T-helper 2 cell treated with Interferon-gamma antibody and Interleukin-4, amounts not matched to agents 5 μg/mL and 100 μg/mL, for 36 hours (primary cell): ENCODE measurements around the gene ZNF714.
"Not testable (repeated sequence)": the region's sequence is repeated elsewhere in the genome, so short reads cannot be mapped to it uniquely, and the experiment has no call there.

Experiments used
- DNase-seq: peaks from one replicate; pipeline ENCODE4 v3.0.0; 2021; ENCODE audit warnings: low spot score
- H3K27ac Mint-ChIP-seq: one replicate; pipeline ENCODE4 v1.8.0; 2021; ENCODE audit warnings: mild to moderate bottlenecking, mixed read lengths
- H3K27me3 Mint-ChIP-seq: one replicate; pipeline ENCODE4 v1.8.0; 2021; ENCODE audit warnings: low read depth, mixed read lengths
- H3K36me3 Mint-ChIP-seq: one replicate; pipeline ENCODE4 v1.8.0; 2021; ENCODE audit warnings: low read depth, mixed read lengths
- H3K4me1 Mint-ChIP-seq: one replicate; pipeline ENCODE4 v1.8.0; 2021; ENCODE audit warnings: low read depth, mixed read lengths
- H3K4me3 Mint-ChIP-seq: one replicate; pipeline ENCODE4 v1.8.0; 2022; ENCODE audit warnings: mild to moderate bottlenecking, moderate library complexity, mixed read lengths
- H3K9me3 Mint-ChIP-seq: one replicate; pipeline ENCODE4 v1.8.0; 2021; ENCODE audit warnings: mixed read lengths

Gene ZNF714

DNA sequence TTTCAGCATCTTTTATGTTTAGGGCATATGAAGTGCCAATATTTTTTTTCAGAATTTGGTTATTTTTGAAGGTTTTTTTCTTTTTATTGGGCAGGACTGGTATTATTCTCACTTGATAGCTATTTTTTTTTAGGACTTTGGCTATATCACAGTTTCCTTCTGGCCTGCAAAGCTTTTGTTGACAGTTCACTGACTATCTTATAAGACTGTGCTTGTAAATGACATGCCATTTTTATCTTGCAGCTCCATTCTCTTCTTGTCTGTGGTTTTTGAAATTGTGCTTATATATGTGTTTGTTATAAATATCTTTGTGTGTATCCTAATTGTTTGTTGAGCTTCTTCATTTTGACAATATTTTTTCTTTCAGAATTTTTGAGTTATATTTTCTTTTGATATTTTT is 33.4 kb downstream of the ZNF714 start:
- no peak for DNase-seq
- Mint-ChIP-seq H3K4me3 (no peak overlapping the region), H3K27me3 (no peaks in the 10 kb centered on the region), H3K4me1 (no peaks in the 10 kb centered on the region), H3K9me3 (peaks cover 71% of the 10 kb centered on the region), H3K27ac (no peak overlapping the region), H3K36me3 (peaks cover 82% of the 10 kb centered on the region)

DNA sequence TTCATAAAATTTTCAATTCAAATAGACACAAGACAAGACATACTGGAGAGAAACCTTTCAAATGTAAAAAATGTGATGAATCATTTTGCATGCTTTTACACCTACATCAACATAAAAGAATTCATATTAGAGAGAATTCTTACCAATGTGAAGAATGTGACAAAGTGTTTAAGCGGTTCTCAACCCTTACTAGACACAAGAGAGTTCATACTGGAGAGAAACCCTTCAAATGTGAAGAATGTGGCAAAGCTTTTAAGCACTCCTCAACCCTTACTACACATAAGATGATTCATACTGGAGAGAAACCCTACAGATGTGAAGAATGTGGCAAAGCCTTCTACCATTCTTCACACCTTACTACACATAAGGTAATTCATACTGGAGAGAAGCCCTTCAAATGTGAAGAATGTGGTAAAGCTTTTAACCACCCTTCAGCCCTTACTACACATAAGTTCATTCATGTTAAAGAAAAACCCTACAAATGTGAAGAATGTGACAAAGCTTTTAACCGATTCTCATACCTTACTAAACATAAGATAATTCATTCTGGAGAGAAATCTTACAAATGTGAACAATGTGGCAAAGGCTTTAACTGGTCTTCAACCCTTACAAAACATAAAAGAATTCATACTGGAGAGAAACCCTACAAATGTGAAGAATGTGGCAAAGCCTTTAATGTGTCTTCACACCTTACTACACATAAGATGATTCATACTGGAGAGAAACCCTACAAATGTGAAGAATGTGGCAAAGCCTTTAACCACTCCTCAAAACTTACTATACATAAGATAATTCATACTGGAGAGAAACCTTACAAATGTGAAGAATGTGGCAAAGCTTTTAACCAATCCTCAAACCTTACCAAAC is 35.3 kb downstream of the ZNF714 start:
- H3K27ac Mint-ChIP-seq = no peak overlapping the region
- H3K9me3 Mint-ChIP-seq = peaks cover 61% of the 10 kb centered on the region
- no peak for DNase-seq
- no peaks in the 10 kb centered on the region for H3K4me1 Mint-ChIP-seq
- H3K4me3 Mint-ChIP-seq = no peak overlapping the region
- no peaks in the 10 kb centered on the region for H3K27me3 Mint-ChIP-seq
- H3K36me3 Mint-ChIP-seq = peaks cover 72% of the 10 kb centered on the region

DNA sequence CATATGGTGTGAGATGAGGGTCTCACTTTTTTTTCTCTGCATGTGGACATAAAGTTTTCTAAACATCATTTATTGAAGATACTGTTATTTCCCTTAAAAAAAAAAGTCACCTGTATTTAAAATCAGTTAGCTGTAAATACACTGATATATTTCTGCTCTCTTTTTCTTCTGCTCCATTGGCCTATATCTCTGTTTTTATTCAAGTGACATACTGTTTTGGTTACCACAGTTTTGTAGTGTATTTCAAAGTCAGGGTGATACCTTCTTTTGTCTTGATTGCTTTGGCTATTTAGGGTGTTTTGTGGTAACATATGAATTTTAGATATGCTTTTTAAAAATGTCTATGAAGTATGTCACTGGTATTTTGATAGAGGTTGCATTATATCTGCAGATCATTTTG is 44.1 kb downstream of the ZNF714 start:
- no peak overlapping the region for H3K27ac Mint-ChIP-seq
- no peaks in the 10 kb centered on the region for H3K4me1 Mint-ChIP-seq
- peaks cover 30% of the 10 kb centered on the region for H3K36me3 Mint-ChIP-seq
- no peak overlapping the region for H3K4me3 Mint-ChIP-seq
- no peaks in the 10 kb centered on the region for H3K27me3 Mint-ChIP-seq
- H3K9me3 Mint-ChIP-seq = peaks cover 45% of the 10 kb centered on the region
- DNase-seq = no peak

DNA sequence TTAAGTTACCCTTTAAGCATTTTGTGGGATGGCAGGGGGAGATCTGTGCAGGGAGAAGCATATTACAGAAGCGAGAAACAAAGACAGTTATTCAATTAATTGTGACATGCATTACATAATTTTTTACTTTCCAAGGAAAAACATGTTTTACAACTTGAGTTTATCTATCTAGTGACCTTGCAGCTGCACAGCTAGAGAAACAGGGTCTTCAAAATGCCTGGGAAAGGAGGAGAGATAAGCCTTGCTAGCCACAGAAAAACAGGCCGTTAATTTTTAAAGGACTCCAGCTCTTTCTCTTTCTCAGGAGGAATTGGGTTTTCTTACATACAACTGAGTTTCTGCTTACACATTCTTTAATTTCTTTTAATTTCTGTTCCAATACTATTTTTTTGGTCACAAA is 45.0 kb downstream of the ZNF714 start:
- no peaks in the 10 kb centered on the region for H3K27me3 Mint-ChIP-seq
- H3K4me3 Mint-ChIP-seq = no peak overlapping the region
- no peak overlapping the region for H3K27ac Mint-ChIP-seq
- no peaks in the 10 kb centered on the region for H3K4me1 Mint-ChIP-seq
- no peak for DNase-seq
- H3K9me3 Mint-ChIP-seq = peaks cover 41% of the 10 kb centered on the region
- peaks cover 24% of the 10 kb centered on the region for H3K36me3 Mint-ChIP-seq

DNA sequence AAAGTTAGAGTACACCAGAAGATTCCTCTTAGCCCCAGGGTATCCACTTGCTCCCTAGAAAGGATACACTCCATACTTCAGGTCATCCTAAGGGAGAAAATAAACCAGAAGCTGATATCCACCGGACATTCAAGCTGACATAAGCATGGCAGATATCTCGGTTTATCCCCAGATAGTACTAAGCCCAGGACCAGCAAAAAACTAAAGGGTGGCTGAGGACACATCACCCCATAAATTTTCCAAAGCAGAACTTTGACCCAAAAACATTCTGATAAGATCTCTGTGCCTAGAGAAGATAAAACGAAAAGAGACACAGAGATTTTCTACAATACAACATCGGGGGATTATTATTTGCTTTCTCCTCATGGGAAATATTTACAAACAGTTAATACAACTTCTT is 45.9 kb downstream of the ZNF714 start:
- peaks cover 17% of the 10 kb centered on the region for H3K36me3 Mint-ChIP-seq

DNA sequence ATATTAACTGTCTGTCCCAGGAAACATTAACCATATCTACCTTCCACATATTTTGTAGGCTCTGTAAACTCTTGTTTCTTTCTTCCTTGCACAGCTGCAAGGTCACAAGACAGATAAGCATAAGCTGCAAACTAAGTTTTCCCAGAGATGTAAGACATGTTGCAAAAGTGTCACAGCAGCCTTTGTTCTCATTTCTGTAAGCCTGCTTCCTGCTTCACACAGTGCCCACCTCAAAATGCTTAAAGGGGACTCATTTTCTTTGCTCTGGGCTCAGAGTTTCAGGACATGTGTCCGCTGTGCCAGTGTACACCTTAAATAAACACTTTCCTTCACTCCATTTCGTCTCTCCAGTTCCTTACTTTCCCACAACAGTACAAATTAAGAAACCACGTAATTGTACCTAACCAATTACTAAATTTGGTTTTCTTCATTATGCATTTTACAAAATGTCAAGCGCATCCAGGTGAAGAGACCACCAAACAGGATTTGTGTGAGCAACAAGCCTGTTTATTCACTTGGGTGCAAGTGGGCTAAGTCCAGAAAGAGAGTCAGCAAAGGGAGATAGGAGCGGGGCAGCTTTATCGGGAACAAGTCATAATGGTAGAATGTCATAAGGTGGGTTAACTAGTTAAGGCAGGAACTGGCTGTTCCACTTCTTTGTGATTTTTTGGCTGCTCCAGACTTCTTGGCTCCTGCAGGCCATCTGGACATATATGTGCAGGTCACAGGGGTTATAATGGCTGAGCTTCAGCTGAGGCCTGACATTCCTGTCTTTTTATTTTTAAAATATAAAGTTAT is 47.1 kb downstream of the ZNF714 start:
- Mint-ChIP-seq H3K27ac (no peak overlapping the region), H3K27me3 (no peaks in the 10 kb centered on the region), H3K4me3 (no peak overlapping the region), H3K36me3 (peaks cover 16% of the 10 kb centered on the region), H3K9me3 (peaks cover 34% of the 10 kb centered on the region), H3K4me1 (no peaks in the 10 kb centered on the region)
- DNase-seq = no peak

More for the DNA sequence above, 45.9 kb downstream of the ZNF714 start:
- H3K4me3 Mint-ChIP-seq = no peak overlapping the region
- no peaks in the 10 kb centered on the region for H3K27me3 Mint-ChIP-seq
- peaks cover 34% of the 10 kb centered on the region for H3K9me3 Mint-ChIP-seq
- H3K4me1 Mint-ChIP-seq = no peaks in the 10 kb centered on the region
- no peak overlapping the region for H3K27ac Mint-ChIP-seq
- no peak for DNase-seq

DNA sequence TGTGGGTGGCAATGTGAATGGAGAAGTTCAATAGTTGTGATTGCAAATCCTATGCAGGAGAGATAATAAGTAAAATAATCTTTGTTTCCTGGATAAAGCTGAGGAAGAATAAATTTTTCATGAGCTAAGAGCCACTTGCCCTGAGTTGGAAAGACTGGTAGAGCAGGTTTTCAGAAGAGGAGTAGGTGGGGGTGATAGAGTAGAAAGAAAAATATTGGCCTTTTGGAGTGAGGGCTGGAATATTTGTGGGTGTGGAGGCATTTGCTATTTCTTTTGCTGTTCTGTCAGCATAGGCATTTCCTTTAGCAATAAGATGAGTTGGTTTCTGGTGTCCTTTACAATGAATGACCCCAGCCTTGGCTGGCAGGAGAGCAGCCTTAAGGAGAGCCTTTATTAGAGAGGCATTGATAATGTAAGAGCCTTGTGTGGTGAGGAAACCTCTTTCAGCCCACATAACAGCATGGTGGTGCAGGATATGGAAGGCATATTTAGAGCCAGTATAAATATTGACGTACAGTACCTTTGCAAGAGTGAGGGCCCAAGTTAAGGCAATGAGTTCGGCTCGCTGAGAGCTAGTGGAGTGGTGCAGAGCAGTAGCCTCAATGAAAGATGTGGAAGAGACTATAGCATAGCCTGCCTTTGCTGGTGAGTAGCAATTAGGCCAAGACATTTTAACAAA is 48.2 kb downstream of the ZNF714 start:
- H3K27me3 Mint-ChIP-seq = no peaks in the 10 kb centered on the region
- no peak overlapping the region for H3K4me3 Mint-ChIP-seq
- peaks cover 15% of the 10 kb centered on the region for H3K36me3 Mint-ChIP-seq
- peaks cover 2% of the 10 kb centered on the region for H3K4me1 Mint-ChIP-seq
- H3K27ac Mint-ChIP-seq = no peak overlapping the region
- peaks cover 41% of the 10 kb centered on the region for H3K9me3 Mint-ChIP-seq
- DNase-seq = no peak

DNA sequence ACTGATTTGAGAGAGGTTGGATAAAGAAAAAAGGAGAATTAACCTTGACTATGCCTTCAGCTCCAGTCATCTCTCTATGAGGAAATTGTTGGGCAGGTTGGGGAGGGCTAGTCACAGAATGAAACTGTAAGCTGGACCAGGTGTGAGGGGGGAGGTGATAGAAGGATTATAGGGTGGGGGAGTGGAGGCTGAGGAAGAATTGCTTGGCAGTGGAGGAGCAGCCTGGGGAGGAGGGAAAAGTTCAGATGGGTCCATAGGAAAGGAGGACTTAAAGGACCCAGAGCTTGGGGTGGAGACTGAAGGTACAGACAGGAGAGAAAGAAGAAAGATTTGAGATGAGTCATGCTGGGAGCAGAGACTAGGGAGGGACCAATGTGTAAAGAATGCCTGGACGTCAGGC is 51.6 kb downstream of the ZNF714 start:
- Mint-ChIP-seq H3K36me3 (peaks cover 2% of the 10 kb centered on the region), H3K27ac (no peak overlapping the region), H3K4me3 (no peak overlapping the region), H3K9me3 (peaks cover 21% of the 10 kb centered on the region), H3K4me1 (peaks cover 2% of the 10 kb centered on the region), H3K27me3 (no peaks in the 10 kb centered on the region)
- no peak for DNase-seq

DNA sequence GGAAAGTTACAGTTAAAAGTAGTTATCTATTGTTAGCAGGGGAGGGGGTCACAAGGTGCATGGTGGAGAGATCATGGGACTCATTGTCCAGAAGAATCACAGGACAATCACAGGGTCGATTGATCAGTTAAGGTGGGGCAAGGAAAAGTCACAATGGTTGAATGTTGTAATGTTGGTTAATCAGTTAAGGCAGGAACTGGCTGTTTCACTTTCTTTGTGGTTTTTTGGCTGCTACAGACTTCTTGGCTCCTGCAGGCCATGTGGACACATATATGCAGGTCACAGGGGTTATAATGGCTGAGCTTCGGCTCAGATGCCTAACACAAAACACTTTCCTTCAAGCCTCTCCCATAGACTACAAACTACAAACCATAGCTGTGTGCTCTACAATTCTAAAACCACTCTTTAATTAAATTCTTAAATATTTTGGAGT is 52.9 kb downstream of the ZNF714 start:
- peaks cover 18% of the 10 kb centered on the region for H3K9me3 Mint-ChIP-seq
- peaks cover 2% of the 10 kb centered on the region for H3K36me3 Mint-ChIP-seq
- no peak for DNase-seq
- H3K27me3 Mint-ChIP-seq = no peaks in the 10 kb centered on the region
- no peak overlapping the region for H3K27ac Mint-ChIP-seq
- peaks cover 2% of the 10 kb centered on the region for H3K4me1 Mint-ChIP-seq
- no peak overlapping the region for H3K4me3 Mint-ChIP-seq

DNA sequence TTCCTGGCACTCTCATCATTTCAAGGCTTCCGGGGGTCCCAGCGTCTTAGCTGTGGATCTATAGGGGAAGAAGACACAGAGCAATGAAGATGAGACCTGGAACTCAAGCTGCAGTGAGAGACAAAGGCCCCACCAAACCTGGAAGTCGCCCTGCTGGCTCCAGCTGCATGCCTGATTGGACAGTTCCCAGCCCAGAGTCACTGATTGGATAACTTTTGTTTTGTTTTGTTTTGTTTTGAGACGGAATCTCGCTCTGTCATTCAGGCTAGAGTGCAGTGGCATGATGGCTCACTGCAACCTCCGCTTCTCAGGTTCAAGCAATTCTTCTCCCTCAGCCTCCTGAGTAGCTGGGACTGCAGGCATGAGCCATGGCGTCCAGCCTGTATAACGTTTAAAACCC is 53.4 kb downstream of the ZNF714 start:
- H3K9me3 Mint-ChIP-seq = peaks cover 13% of the 10 kb centered on the region
- no peak overlapping the region for H3K4me3 Mint-ChIP-seq
- H3K27ac Mint-ChIP-seq = no peak overlapping the region
- DNase-seq = no peak
- H3K36me3 Mint-ChIP-seq = peaks cover 2% of the 10 kb centered on the region
- peaks cover 2% of the 10 kb centered on the region for H3K4me1 Mint-ChIP-seq
- no peaks in the 10 kb centered on the region for H3K27me3 Mint-ChIP-seq

DNA sequence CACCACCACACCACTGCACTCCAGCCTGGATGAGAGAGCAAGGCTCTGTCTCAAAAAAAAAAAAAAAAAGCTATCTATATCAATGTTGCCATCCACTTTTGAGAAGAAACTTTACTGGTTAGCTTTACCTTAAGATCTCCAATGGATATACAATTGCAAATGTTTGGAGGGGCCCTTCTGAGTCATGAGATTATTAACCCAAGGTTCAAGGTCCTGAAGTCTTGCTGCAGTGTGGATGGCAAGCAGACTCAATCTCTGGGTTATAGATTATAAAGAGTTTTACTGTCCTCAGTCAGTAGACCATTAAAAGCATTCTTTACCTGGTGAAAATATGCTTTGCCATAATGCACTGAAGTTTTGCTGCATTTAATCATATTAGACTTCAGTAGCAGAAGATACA is 56.1 kb downstream of the ZNF714 start:
- Mint-ChIP-seq H3K9me3 (peaks cover 12% of the 10 kb centered on the region), H3K36me3 (peaks cover 12% of the 10 kb centered on the region), H3K27me3 (no peaks in the 10 kb centered on the region), H3K27ac (no peak overlapping the region), H3K4me3 (no peak overlapping the region), H3K4me1 (peaks cover 12% of the 10 kb centered on the region)
- DNase-seq = no peak

DNA sequence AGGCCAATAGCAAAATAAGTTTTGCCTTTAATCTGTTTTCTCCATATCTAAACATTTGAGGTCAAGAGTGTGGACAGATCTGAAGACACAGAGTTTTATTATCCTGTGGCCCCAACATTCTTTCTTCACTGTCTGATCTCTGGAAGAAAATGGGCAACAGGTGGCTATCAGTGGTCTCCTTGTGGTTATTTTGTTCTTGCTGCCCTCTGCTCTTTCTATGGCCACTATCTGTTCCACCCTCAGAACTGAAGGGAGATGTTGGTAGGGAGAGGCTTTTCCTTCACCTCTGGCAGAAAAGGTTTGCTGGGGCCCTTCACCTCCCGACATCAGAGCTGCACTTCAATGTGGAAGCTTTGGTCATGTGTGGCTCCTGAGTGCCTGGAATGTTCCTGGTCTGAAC is 59.0 kb downstream of the ZNF714 start:
- peak overlapping the region; percentile 29 for H3K4me3 Mint-ChIP-seq
- peaks cover 38% of the 10 kb centered on the region for H3K36me3 Mint-ChIP-seq
- not testable (repeated sequence) for H3K27me3 Mint-ChIP-seq, DNase-seq, H3K27ac Mint-ChIP-seq
- peaks cover 14% of the 10 kb centered on the region for H3K4me1 Mint-ChIP-seq
- H3K9me3 Mint-ChIP-seq = peaks cover 18% of the 10 kb centered on the region

DNA sequence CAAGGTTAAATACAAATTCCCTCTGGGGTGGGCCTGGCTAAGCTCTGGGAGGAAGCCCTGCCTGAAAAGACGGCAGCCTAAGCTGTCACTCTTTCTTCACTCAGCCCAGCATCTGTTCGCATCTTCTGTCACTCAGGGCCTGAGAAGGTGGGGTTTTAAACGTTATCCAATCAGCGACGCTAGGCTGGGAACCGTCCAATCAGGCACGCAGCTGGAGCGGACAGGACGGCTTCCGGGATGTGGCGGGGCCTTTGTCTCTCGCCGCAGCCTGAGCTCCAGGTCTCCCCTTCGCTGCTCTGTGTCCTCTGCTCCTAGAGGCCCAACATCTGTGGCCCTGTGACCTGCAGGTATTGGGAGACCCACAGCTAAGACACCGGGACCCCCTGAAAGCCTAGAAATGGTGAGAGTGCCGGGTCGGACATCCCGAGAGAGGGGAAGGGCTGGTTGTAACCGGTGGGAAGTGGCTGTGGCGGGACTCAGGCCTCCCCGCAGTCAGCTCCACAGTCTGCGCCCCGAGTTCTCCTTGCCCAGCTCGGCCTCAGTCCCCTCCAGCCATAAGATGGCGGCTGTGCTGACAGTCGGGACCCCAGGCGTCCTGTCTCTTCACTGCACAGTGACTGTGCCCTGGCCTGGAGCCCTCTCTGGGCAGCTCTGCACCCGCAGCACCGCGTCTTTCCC is 59.9 kb downstream of the ZNF714 start, which contains the start of gene ZNF431:
TSS of gene ZNF431 (plus strand) at position 254 of the 678 bp plus-strand sequence. CDS start at position 398, 144 bp downstream.
- peak within 1 kb of the TSS; percentile 96 for H3K27ac Mint-ChIP-seq
- no peaks in the 10 kb centered on the region for H3K27me3 Mint-ChIP-seq
- H3K4me1 Mint-ChIP-seq = peaks cover 14% of the 10 kb centered on the region
- peak; percentile 88 for DNase-seq
- peak within 1 kb of the TSS; percentile 98 for H3K4me3 Mint-ChIP-seq
- H3K36me3 Mint-ChIP-seq = peaks cover 47% of the 10 kb centered on the region
- H3K9me3 Mint-ChIP-seq = peaks cover 23% of the 10 kb centered on the region
